Measurements from ENCODE around the gene HOXB5. TPM values are rescaled to one million over a fixed set of nuclear protein-coding genes. Genes with fewer than 3 reads are reported as not detected.

Gene HOXB5
- total RNA-seq, 1 donor from 2014 or later = 0.07 TPM

GRCh38 chr17:48561884-48562810, 31.4 kb downstream of the HOXB5 start:
- DNase-seq (ENCODE audit: low read depth, low spot score) = no peak

GRCh38 chr17:48559840-48560817, 33.5 kb downstream of the HOXB5 start:
- DNase-seq (ENCODE audit: low read depth, low spot score) = no peak

DNA sequence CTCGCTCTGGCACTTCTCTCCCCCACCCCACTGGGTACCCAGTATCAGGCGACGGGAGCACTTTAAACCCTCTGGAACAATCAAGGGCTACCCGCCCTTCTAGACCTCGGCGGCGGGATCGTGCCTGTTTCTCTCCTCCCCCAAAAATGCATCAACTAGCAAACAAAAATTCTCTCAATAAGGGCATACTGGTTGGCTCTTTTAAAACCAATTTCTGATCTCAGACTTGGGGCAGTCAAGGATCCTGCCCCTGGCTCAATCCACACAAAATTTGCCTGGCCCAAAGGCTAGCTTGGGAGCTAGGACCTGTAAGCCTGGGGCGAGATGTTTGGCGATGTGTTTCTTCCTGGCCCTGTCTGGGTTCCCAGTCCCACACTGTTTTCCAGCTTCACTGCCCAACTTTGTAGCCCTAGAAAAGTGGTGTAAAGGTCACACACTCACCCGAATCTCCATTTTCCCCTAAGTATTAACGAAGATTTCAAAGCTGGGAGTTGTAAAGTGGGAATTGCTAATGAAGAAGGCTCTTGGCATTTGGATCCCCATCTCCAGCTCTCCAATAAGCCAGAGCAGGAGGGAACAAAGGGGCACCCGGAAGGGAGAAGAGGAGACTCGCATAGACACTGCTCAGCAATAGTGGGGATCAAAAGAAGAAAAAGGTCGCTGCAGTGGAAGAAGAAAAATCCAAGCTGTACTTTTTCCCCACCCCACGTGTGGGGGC, 34.3 kb downstream of the HOXB5 start:
- DNase-seq (ENCODE audit: low read depth, low spot score) = no peak

GRCh38 chr17:48558831-48559121, 34.8 kb downstream of the HOXB5 start:
- no peak for DNase-seq (ENCODE audit: low read depth, low spot score)

DNA sequence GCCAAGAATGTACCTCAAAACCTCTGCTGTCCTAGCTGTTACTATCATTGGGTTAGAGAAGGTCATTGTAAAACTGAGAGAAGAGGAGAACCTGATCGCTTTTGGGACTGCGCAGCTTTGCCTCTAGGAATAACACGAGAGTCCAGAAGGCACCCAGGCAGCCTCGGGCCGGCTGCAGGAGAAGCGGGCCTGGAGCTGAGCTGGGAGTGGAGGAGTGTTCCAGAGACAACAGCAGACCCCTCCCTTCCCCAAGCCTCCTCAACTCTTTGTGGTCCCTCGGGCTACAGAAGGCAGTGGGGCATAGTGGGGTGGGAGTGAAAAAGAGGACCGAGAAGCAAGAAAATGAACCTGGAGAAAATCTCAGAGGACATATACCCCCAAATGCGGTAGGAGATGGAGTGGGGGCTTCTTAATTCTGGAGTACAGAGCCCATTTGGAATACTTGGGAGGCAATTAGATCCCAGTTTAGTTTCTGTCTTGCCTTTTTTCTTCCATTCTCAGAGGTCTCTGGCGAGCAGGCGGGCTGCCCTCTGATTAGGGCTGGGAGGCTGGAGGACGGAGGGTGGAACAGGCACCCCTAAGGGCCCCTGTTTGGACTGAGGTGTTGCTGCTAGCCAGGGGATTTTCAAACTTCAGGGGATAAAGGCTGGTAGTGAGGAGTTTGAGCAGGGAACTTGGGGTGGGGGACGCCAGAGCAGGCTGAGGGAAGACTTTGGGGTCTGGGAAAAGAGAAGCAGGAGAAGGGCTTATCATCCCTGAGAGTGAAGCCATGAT, 35.3 kb downstream of the HOXB5 start:
- no peak for DNase-seq (ENCODE audit: low read depth, low spot score)

- no peak for DNase-seq (ENCODE audit: low read depth, low spot score)
Observed at GRCh38 chr17:48556576-48557401, 36.8 kb downstream of the HOXB5 start.

DNA sequence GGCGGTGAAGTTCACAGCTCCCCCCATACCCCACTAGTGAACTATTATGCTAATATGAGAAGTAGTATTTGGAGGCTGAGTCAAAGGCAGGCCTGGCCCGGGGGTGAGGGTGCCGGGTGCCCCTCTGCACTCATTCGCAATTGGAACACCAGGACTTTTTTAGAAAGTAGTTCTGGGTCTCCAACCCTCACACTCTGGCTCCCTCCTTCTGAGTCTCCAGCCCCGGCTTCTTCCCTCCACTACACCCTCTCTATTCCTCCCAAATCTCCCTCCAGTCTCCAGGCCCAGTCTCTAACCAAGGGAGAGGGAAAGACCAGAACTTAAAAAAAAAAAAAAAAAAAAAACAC, 37.4 kb downstream of the HOXB5 start:
- no peak for DNase-seq (ENCODE audit: low read depth, low spot score)

DNA sequence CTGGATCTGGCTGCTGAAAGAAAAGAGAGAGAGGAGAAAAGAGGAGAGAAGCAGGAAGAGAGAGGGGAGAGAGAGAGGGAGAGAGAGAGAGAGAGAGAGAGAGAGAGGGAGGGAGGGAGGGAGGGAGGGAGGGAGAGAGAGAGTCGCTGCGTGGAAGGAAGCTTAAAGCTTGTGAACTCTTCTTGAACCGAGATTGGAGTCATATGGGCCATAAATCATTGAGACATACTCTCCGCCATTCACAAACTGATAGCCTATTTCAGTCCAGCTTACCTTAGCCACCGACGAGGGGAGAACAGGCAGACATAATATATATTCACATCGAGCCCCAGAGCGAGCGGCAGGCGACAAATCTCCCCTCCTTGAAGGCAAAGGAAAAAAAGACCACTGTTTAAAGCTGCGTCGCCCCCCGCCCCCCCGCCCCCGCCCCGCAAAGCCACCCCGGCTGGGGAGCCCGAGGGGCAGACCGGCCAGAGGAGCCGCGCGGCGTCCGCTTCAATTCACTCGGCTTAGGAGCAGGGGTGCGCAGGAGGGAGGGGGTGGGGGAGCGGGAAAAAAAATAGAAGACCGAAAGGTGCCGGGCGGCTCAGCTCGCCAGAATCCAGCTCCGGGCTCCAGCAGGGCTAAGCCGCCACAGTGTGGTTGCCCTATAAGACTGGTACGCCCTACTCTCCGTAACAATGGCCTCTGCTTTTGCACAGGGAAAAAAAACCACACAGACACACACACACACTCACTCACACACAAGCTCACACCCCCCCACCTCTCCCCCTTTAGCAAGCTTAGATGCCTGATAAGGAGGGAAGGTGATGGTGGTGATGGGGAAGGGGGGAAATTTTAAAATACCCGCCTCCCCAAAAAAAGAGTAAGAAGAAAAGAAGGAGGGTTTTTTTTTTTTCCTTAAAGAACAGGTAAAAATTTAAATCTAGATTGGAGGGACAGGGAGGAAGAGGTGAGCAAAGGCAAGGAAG, 38.0 kb downstream of the HOXB5 start:
- DNase-seq (ENCODE audit: low read depth, low spot score) = peak; percentile 80

DNA sequence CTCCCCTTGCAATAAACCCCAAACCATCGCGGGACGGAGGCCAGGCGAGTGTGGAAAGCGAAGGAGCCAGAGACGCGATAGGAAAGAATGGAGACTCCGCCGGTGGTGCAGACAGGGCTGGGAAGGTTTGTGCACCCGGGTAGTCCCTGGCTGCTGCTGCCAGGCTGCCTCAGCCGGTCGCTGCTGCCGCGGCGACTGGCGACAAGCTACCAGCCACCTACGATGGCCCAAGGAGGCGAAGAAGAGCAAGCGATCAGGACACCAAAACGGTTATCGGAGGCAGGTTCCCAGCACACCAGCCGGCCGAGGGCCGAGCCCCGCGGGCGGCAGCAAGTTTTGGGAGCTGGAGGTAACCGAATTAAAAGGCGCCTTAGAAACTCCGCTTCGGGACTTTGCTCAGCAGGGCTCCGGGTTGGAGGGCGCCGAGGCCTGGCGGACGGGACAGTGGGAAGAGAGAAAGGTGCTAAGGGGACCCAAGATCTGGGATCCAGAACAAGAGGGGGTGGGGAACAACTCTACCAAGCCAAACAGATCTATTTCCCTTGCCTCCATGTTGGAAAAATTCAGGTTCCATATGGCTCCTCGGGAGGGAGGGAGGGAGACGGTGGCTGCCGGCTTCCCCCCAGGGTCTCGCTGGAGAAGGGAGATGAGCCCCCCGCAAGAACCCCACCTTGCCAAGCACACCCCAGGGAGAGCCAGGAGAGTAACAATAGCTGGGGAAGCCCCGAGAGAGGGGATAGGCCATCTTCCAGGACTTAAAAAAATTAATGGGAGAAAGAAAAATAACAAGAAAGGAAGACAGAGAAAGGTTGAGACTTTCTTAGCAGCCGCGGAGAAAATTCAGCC, 38.9 kb downstream of the HOXB5 start:
- DNase-seq (ENCODE audit: low read depth, low spot score) = no peak

DNA sequence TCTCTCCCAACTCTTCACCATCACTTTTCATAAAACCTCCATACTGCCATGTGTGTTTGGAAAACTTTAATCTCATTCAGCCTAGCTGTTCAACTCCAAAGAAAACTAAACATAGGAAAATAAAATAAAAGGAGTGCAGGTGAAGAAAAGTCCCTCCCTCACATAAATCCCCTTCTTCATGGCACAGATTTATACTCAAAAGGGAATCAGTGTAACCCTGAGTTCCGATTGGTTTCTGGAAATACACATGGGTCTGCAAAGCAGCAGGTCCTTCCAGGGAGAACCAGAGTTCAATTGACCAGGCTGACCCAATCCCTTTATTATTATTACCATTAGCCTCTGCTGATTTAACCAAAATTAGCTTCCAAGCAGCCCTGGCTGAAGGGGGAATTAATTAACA, 39.8 kb downstream of the HOXB5 start:
- no peak for DNase-seq (ENCODE audit: low read depth, low spot score)

DNA sequence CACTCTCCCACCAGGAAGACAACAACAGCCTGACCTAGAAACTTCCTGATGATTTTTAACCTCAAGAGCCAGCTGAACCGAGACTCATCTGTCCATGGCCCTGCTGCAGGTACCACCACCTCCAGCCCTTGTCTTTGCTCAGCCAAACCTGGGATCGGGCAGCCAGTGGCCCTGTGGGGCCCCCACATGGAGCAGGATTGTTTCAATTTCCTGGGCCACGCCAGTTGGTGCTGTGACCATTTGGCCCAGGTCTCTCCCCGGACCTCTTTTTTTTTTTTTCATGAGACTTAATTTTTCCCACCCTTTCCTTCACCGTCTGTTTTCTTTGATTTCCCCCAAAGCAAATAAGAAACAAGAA, 40.4 kb downstream of the HOXB5 start:
- DNase-seq (ENCODE audit: low read depth, low spot score) = no peak

DNA sequence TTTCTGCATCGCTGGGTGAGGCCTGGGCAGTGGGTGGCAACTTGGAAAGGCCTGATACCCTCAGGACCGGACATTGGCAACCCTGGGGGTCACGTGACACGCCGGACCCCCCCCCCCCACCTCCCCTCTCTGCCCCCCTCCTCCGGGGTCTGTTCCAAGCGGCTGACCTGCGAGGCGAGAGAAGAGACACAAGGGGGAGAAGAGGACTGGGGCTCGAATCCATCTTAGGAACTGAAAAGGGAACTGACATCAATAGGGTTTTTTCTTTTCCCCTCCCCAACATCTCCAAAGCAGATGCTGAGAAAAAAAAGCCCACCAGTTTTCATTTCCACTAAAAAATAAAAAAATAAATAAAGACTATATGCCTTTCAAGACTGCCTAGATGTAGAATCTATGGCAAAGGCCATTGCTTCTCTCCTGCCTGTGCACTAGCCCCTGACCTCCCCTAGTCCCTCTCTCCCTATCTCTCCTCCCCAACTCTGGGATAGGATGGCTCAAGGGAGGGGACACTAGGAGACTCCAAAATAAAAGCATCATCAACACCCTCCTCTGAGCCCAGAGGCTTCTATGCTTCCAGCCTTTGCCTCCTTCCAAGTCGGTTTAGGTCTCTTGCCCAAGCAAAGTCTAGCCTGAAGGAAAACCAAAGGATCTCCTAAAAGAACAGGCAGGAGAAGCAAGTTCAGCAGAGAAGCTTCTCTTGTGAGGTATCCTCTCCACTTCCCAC, 41.0 kb downstream of the HOXB5 start:
- DNase-seq (ENCODE audit: low read depth, low spot score) = no peak

DNA sequence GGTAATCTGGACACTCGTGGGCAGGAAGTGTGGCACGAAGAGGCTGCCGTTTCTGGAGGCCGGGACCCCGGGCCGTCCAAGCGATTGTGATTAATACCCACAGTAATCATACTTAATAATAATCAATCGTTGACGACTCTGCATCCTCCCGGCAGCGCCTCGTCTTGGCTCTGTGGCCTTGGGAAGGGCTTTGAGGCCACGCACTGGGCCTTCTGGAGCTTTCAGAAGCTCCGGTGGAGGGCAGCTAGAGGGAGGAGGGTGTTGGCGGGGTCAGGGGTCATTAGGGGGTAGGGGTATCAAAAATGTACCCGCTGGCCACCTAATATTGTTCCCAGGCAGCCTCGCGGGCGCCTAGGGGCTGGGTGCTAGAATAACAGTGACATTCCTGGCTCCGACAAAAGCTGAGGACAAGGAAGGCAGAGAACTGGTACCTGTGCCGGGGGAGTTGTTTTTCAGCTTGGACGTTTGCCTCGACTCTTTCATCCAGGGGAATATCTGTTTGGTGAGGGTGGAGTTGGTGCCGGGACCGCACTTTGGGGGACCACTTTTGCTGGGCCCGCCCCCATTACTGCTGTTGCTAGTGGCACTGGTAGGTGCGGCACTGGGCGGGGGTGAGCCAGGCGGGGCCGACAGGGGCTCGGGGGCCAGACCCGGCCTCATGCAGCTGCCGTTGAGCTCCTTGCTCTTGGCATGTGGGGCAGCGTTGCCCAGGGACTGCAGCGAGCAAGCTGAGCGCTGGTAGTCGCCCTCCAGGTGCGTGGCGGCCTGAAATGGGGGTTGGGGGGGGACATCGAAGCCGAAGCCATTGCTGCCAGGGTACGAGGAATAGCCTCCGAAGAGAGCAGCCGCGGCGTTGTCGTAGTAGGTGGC, 41.7 kb downstream of the HOXB5 start:
- DNase-seq (ENCODE audit: low read depth, low spot score) = no peak

- no peak for DNase-seq (ENCODE audit: low read depth, low spot score)
Observed at GRCh38 chr17:48551214-48551555, 42.4 kb downstream of the HOXB5 start.

GRCh38 chr17:48550502-48551213, 42.9 kb downstream of the HOXB5 start:
- no peak for DNase-seq (ENCODE audit: low read depth, low spot score)

- DNase-seq (ENCODE audit: low read depth, low spot score) = no peak
Observed at GRCh38 chr17:48549914-48550501, 43.6 kb downstream of the HOXB5 start.

Measured in pulmonary artery endothelial cell (primary cell).